ENCODE data around the gene LMOD3. TPM values are rescaled to one million over a fixed set of nuclear protein-coding genes. Genes with fewer than 3 reads are reported as not detected.

The LMOD3 gene
- total and polyA plus RNA-seq, 9 of the 15 experiments (the other 6 are each of a cell fraction or from before 2014, with no cell fraction given): 0.03 TPM; not detected in 8

DNA sequence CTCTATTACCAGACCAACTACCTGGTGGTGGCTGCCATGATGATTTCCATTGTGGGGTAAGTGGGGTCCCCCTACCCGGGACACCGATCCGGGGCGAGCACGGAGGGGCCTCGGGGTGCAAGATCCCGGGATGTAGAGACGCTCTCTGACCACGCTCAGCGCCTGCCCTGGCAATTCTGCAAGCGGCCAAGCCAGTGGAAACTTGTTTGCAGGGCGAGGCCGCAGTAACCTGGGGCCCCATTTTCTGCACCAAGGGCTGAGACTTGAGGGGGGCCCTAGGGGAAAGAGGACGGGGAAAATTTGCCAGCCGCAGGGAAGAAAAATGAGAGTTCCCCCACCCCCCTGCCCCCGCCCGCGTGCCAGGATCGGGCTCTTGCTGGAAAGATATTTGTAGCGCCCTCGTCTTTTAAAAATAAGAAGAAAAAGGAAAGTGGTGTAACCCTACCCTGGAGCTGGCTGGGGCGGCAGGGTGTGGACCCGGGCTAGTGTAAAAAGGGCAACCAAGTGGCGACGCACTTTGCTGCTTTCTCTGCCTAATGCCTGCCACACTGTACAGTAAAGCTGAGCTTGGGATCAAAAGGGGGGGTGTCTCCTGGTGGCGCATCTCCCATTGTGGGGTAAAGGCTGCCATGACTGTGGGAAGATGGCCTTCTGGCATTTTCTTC lies 37.1 kb downstream of the LMOD3 start (continued):
- TF ChIP-seq ZFX (CRISPR knock-in tag; IDR thresholded peaks at IDR 0.05) (no peak; the same call in 1 of the 2 replicates), YY1 (IDR thresholded peaks at IDR 0.05; ENCODE audit: borderline replicate concordance in 1 of 3, control insufficient read depth in 1 of 3, extremely low read depth in 1 of 3, insufficient read depth in 3 of 3, insufficient read length in 1 of 3, insufficient replicate concordance in 2 of 3, low read depth in 1 of 3, low read length in 2 of 3) (peak in 1 of 3 experiments; percentile 29)
- TF ChIP-seq, protein P1, sequence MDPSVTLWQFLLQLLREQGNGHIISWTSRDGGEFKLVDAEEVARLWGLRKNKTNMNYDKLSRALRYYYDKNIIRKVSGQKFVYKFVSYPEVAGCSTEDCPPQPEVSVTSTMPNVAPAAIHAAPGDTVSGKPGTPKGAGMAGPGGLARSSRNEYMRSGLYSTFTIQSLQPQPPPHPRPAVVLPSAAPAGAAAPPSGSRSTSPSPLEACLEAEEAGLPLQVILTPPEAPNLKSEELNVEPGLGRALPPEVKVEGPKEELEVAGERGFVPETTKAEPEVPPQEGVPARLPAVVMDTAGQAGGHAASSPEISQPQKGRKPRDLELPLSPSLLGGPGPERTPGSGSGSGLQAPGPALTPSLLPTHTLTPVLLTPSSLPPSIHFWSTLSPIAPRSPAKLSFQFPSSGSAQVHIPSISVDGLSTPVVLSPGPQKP (CRISPR knock-in tag; IDR thresholded peaks at IDR 0.05): no peak
- TF ChIP-seq, protein P2, sequence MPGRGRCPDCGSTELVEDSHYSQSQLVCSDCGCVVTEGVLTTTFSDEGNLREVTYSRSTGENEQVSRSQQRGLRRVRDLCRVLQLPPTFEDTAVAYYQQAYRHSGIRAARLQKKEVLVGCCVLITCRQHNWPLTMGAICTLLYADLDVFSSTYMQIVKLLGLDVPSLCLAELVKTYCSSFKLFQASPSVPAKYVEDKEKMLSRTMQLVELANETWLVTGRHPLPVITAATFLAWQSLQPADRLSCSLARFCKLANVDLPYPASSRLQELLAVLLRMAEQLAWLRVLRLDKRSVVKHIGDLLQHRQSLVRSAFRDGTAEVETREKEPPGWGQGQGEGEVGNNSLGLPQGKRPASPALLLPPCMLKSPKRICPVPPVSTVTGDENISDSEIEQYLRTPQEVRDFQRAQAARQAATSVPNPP (IDR thresholded peaks at IDR 0.05; ENCODE audit: borderline replicate concordance, insufficient read depth, insufficient read length): no peak

All from K562 (cell line).